ENCODE results near the gene OR6A2.

GRCh38 chr11:6824136-6824823, 24.8 kb upstream of the OR6A2 start:
- TF ChIP-seq REST (IDR thresholded peaks at IDR 0.05; ENCODE audit: low read depth, low read length), result no peak
- TF ChIP-seq FOS (IDR thresholded peaks at IDR 0.05; ENCODE audit: borderline replicate concordance, extremely low read depth, insufficient read length), result no peak
- TF ChIP-seq, protein P1, sequence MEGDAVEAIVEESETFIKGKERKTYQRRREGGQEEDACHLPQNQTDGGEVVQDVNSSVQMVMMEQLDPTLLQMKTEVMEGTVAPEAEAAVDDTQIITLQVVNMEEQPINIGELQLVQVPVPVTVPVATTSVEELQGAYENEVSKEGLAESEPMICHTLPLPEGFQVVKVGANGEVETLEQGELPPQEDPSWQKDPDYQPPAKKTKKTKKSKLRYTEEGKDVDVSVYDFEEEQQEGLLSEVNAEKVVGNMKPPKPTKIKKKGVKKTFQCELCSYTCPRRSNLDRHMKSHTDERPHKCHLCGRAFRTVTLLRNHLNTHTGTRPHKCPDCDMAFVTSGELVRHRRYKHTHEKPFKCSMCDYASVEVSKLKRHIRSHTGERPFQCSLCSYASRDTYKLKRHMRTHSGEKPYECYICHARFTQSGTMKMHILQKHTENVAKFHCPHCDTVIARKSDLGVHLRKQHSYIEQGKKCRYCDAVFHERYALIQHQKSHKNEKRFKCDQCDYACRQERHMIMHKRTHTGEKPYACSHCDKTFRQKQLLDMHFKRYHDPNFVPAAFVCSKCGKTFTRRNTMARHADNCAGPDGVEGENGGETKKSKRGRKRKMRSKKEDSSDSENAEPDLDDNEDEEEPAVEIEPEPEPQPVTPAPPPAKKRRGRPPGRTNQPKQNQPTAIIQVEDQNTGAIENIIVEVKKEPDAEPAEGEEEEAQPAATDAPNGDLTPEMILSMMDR (IDR thresholded peaks at IDR 0.05 in 2 of 3, conservative IDR thresholded peaks at IDR 0.05 in 1 of 3; ENCODE audit: control insufficient read depth in 2 of 3, extremely low read depth in 1 of 3, insufficient read depth in 1 of 3, low read depth in 3 of 3, low read length in 3 of 3), result no peak
- TF ChIP-seq TAF1 (IDR thresholded peaks at IDR 0.05; ENCODE audit: borderline replicate concordance, low read depth, low read length), result no peak
- TF ChIP-seq RAD21 (IDR thresholded peaks at IDR 0.05; ENCODE audit: insufficient read depth, low read depth, low read length), result no peak
- TF ChIP-seq POLR2A (IDR thresholded peaks at IDR 0.05; ENCODE audit: low read depth, low read length), result no peak
- TF ChIP-seq NRF1 (conservative IDR thresholded peaks at IDR 0.05; ENCODE audit: low read depth, low read length), result no peak
- TF ChIP-seq MYC (IDR thresholded peaks at IDR 0.05; ENCODE audit: insufficient read depth, insufficient read length, insufficient replicate concordance, low read length, severe bottlenecking), result no peak
- no peak for TF ChIP-seq CHD2 (IDR thresholded peaks at IDR 0.05; ENCODE audit: borderline replicate concordance, low read depth, low read length)
- TF ChIP-seq MEF2A (IDR thresholded peaks at IDR 0.05; ENCODE audit: insufficient read depth, low read depth, low read length), result no peak
- no peak for TF ChIP-seq ETV6 (conservative IDR thresholded peaks at IDR 0.05 in 1 of 2, IDR thresholded peaks at IDR 0.05 in 1 of 2; ENCODE audit: borderline replicate concordance in 1 of 2, low read depth in 1 of 2)
- TF ChIP-seq ZNF274 (IDR thresholded peaks at IDR 0.05; ENCODE audit: insufficient read depth, insufficient read length), result no peak
- no peak for TF ChIP-seq SP1 (IDR thresholded peaks at IDR 0.05; ENCODE audit: low read depth, low read length)
- no peak for TF ChIP-seq IKZF2 (IDR thresholded peaks at IDR 0.05)
